ENCODE results near the gene IVNS1ABP.

IVNS1ABP gene

DNA sequence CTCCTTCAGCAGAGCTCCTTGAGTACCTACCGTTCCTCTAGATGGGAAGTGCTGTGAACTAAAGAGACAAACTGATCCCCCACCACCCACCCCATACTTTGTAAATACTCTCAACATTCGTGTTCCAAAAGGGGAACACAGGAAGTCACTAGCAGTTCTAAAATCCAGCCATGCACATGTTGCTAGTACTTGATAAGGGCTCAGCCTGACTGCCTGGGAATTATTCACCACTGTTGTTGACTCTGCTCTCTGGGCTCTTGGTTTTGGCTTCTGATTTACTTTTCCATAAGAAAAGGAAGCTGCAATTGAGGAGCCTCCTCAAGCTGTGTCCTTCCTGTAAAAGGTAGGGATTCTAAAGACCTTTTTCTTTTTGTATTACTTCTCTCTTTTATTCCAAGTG is 67.5 kb downstream of the IVNS1ABP start:
- DNase-seq = no peak

All from activated CD8-positive, alpha-beta memory T cell treated with anti-CD3 and anti-CD28 coated beads, Interleukin-2, amount 50 U/mL, for 48 hours (primary cell).